GM18511 (cell line): ENCODE measurements around the gene CPXM1.

Experiments
- ATAC-seq: cut with Tn5 transposase; IDR thresholded peaks from one replicate; pipeline ENCODE4 v1.9.1; 2021; ENCODE audit warnings: mild to moderate bottlenecking, moderate library complexity; ENCODE audit not compliant: unreplicated experiment

CPXM1 gene

GRCh38 chr20:2750491-2751251, 49.8 kb downstream of the CPXM1 start:
- no peak for ATAC-seq

GRCh38 chr20:2749951-2750490, 50.4 kb downstream of the CPXM1 start:
- no peak for ATAC-seq

GRCh38 chr20:2749343-2749950, 51.0 kb downstream of the CPXM1 start:
- ATAC-seq: no peak

GRCh38 chr20:2748551-2749342, 51.7 kb downstream of the CPXM1 start:
- no peak for ATAC-seq

- no peak for ATAC-seq
Observed at GRCh38 chr20:2747676-2748235, 52.7 kb downstream of the CPXM1 start.

GRCh38 chr20:2746636-2747265, 53.7 kb downstream of the CPXM1 start:
- no peak for ATAC-seq

GRCh38 chr20:2745936-2746635, 54.3 kb downstream of the CPXM1 start:
- no peak for ATAC-seq

- no peak for ATAC-seq
Observed at GRCh38 chr20:2745060-2745910, 55.1 kb downstream of the CPXM1 start.
